GM12878 (cell line): Measurements from ENCODE around the gene SPAG7. TPM values are rescaled to one million over a fixed set of nuclear protein-coding genes. Genes with fewer than 3 reads are reported as not detected.
A peak's percentile ranks its signal among the peaks of the same experiment; 100 is the strongest.

ENCODE experiments used
- BHLHE40 ChIP-seq, 2 experiments: fragments of 450-650 bp in 1 of 2; IDR thresholded peaks; 2 replicates each; pipeline ENCODE4 v1.6.1; 2011 to 2017; ENCODE audit warnings: low read depth in 2 of 2, borderline replicate concordance in 1 of 2, improper control_type of control experiment in 1 of 2, low read length in 1 of 2, mild to moderate bottlenecking in 1 of 2
- EP300 ChIP-seq, 2 experiments: fragments of 150-350 bp in 1 of 2; IDR thresholded peaks; 2 replicates each; pipeline ENCODE4 v1.6.1; 2011 to 2012; ENCODE audit warnings: low read depth in 2 of 2, low read length in 2 of 2, borderline replicate concordance in 1 of 2, improper control_type of control experiment in 1 of 2, inconsistent platforms in 1 of 2; ENCODE audit not compliant: control insufficient read depth in 1 of 2
- GATAD2B ChIP-seq: fragments of 450-650 bp; conservative IDR thresholded peaks from 2 replicates; pipeline ENCODE4 v1.6.1; 2017; ENCODE audit warnings: low read depth, mild to moderate bottlenecking, moderate library complexity
- KLF5 ChIP-seq: fragments of 450-650 bp; IDR thresholded peaks from 2 replicates; pipeline ENCODE4 v1.6.1; 2014; ENCODE audit warnings: mild to moderate bottlenecking; ENCODE audit not compliant: partially characterized antibody
- LARP7 ChIP-seq: fragments of 450-650 bp; IDR thresholded peaks from 2 replicates; pipeline ENCODE4 v1.6.1; 2017; ENCODE audit warnings: mild to moderate bottlenecking
- MLLT1 ChIP-seq: fragments of 450-650 bp; IDR thresholded peaks from 2 replicates; pipeline ENCODE4 v1.6.1; 2016; ENCODE audit warnings: mild to moderate bottlenecking
- NKRF ChIP-seq: fragments of 450-650 bp; conservative IDR thresholded peaks from 2 replicates; pipeline ENCODE4 v1.6.1; 2017; ENCODE audit warnings: mild to moderate bottlenecking, moderate library complexity
- NR2F1 ChIP-seq: fragments of 450-650 bp; conservative IDR thresholded peaks from 2 replicates; pipeline ENCODE4 v1.6.1; 2017; ENCODE audit warnings: mild to moderate bottlenecking
- PAX5 ChIP-seq: IDR thresholded peaks from 2 replicates; pipeline ENCODE4 v1.6.1; 2011; ENCODE audit warnings: low read depth, low read length, borderline replicate concordance
- POLR2AphosphoS5 ChIP-seq: IDR thresholded peaks from 2 replicates; pipeline ENCODE4 v1.6.1; 2011; ENCODE audit warnings: mild to moderate bottlenecking, low read length, inconsistent platforms
- RELA ChIP-seq: fragments of 450-650 bp; IDR thresholded peaks from 2 replicates; pipeline ENCODE4 v1.8.0; 2014; ENCODE audit warnings: borderline replicate concordance; ENCODE audit not compliant: partially characterized antibody
- TAF1 ChIP-seq: IDR thresholded peaks from 2 replicates; pipeline ENCODE4 v1.6.1; 2011; ENCODE audit warnings: mild to moderate bottlenecking, low read depth, low read length, borderline replicate concordance
- TARDBP ChIP-seq: IDR thresholded peaks from 2 replicates; pipeline ENCODE4 v1.6.1; 2016; ENCODE audit warnings: borderline replicate concordance
- TCF12 ChIP-seq: IDR thresholded peaks from 2 replicates; pipeline ENCODE4 v1.6.1; 2011; ENCODE audit warnings: low read depth, mild to moderate bottlenecking, low read length
- YY1 ChIP-seq: IDR thresholded peaks from 2 replicates; pipeline ENCODE4 v1.6.1; 2011; ENCODE audit warnings: low read depth, mild to moderate bottlenecking, low read length
- ZNF207 ChIP-seq: fragments of 450-650 bp; IDR thresholded peaks from 2 replicates; pipeline ENCODE4 v1.6.1; 2014; ENCODE audit warnings: antibody characterized with exemption, mild to moderate bottlenecking, borderline replicate concordance
- ZSCAN29 ChIP-seq: fragments of 450-650 bp; IDR thresholded peaks from 2 replicates; pipeline ENCODE4 v1.6.1; 2017; ENCODE audit warnings: mild to moderate bottlenecking, moderate library complexity
- polyA plus RNA-seq, 11 experiments: library from polyadenylated mRNA; depleted of rRNA in 4 of 11; unstranded in 6 of 11; stranded (reverse) in 5 of 11; fragments of >200 nt; fragmentation: Nextera tagmentation in 4 of 11; fragmentation: Illumina TruSeq in 1 of 11; extraction: Ambion mirVana in 4 of 11; extraction: Trizol in 1 of 11; gene quantifications; 1 replicate in 1 of 11; 2 replicates in 10 of 11; pipeline versions ENCODE4 v1.2.1 to v1.2.3, GENCODE V29; 2011 to 2016; ENCODE audit warnings: inconsistent platforms in 2 of 11, missing spikeins in 2 of 11, low read depth in 1 of 11
- total RNA-seq, 4 experiments: library from RNA; depleted of rRNA in 3 of 4; stranded (reverse); fragments of >200 nt in 3 of 4; fragmentation: Illumina TruSeq in 1 of 4; extraction: Trizol in 1 of 4; gene quantifications; 2 replicates each; pipeline versions ENCODE4 v1.2.1 to v1.2.3, GENCODE V29; 2013 to 2021

Gene SPAG7
- total and polyA plus RNA-seq, 10 of the 15 experiments (the other 5 are each of a cell fraction or from before 2014, with no cell fraction given), result 7.9 to 146 (median 88.7) TPM

- TF ChIP-seq ZNF207 (no peak), TAF1 (peak; percentile 68; the same call in 1 of the 2 replicates), BHLHE40 (IDR thresholded peaks at IDR 0.05; ENCODE audit: borderline replicate concordance in 1 of 2, low read depth in 2 of 2, low read length in 1 of 2) (peak; percentile 22 to 88; a peak in 2 of 4 replicates), POLR2AphosphoS5 (peak; percentile 61), LARP7 (peak; percentile 81), ZSCAN29 (peak; percentile 72), NR2F1 (peak; percentile 65; the same call in 1 of the 2 replicates), MLLT1 (0 out of 2 replicates have a peak, but pooled peaks have one; percentile 3), KLF5 (peak; percentile 45), PAX5 (0 out of 2 replicates have a peak, but pooled peaks have one; percentile 4), GATAD2B (peak; percentile 30; the same call in 1 of the 2 replicates), RELA (peak; percentile 31), YY1 (0 out of 2 replicates have a peak, but pooled peaks have one; percentile 29), TARDBP (peak; percentile 14; the same call in 1 of the 2 replicates), EP300 (IDR thresholded peaks at IDR 0.05; ENCODE audit: borderline replicate concordance in 1 of 2, control insufficient read depth in 1 of 2, low read depth in 2 of 2, low read length in 2 of 2) (no peak), NKRF (peak; percentile 51), TCF12 (0 out of 2 replicates have a peak, but pooled peaks have one; percentile 2)
Observed at GRCh38 chr17:4948931-4949320, 18.7 kb downstream of the SPAG7 start (continued).
